Posterior vena cava (tissue), 2 donors: ENCODE data around the gene EHD2. TPM values are rescaled to one million over a fixed set of nuclear protein-coding genes. Genes with fewer than 3 reads are reported as not detected.
A peak's percentile ranks its signal among the peaks of the same experiment; 100 is the strongest.
"Not testable (repeated sequence)": the region's sequence is repeated elsewhere in the genome, so short reads cannot be mapped to it uniquely, and the experiment has no call there.

ENCODE experiments used
- DNase-seq: peaks from one replicate; pipeline ENCODE4 v3.0.0-alpha.2; 2020; ENCODE audit warnings: low spot score
- intact Hi-C, 2 donors: fragments of 100-400 bp; cut with DNase I; formaldehyde crosslinking; loops; one replicate each; pipeline versions ENCODE4 v1.14.1 to v1.14.2; 2022 to 2023
- total RNA-seq, 2 donors: library from RNA; stranded (reverse); fragmentation: NEBNext Ultra II Directional; extraction: Animal tissue kit (Norgen Biotek cat#: 25700); gene quantifications; one replicate each; pipeline ENCODE4 v1.2.1, GENCODE V29; 2021
- donor health status: DM: yes; HTN: yes; CAD: no.
- donor health status: DM: yes; HTN: yes; CAD: no.

Gene EHD2
- total RNA-seq, 2 donors from 2014 or later: 217 to 235 TPM

DNA sequence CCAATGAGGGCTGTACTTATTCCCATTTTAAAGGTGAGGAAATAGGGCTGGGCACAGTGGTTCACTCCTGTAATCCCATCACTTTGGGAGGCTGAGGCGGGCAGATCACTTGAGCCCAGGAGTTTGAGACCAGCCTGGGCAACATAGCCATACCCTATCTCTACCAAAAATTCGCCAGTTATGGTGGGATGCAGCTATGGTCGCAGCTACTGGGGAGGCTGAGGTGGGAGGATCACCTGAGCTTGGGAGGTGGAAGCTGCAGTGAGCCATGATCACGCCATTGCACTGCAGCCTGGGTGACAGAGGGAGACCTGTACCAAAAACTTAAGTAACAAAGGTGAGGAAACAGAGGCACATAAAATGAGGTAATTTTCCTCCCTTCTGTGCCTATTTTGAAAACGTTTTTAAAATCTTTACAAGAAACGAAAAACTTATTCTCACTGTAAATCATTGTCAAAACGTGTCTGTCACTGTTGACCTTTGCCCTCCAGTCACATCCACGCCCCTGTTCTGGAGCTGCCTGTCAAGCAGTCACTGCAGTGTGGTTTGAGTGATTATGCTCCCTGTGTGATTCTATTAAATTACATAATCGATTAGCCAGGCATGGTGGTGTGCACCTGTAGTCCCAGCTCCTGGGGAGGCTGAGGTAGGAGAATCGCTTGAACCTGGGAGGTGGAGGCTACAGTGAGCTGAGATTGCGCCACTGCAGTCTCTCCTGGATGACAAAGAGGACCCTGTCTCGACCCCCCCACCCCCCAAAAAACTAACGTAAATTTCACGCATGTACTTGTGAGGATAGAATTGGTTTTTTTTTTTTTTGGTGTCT, 44.6 kb downstream of the EHD2 start:
- intact Hi-C loops: no loop called here
- DNase-seq: no peak

DNA sequence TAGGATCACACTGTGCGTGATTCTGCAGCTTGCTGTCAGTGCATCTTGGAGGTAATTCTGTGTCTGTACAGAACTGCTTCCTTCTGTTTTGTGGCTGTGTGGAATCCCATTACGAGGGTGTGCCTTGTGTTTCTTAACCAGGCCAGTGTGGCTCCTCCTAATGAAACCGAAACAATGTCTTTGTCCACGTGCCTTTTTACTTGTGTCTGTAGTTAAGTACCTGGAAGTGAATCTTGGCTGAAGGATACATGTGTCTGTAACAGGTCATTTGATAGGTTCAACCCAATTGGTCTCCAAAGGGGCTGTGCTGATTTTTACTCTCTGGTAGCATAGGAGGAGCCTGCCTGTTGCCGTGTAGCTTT, 45.2 kb downstream of the EHD2 start:
- intact Hi-C loops: no loop called here
- no peak for DNase-seq

DNA sequence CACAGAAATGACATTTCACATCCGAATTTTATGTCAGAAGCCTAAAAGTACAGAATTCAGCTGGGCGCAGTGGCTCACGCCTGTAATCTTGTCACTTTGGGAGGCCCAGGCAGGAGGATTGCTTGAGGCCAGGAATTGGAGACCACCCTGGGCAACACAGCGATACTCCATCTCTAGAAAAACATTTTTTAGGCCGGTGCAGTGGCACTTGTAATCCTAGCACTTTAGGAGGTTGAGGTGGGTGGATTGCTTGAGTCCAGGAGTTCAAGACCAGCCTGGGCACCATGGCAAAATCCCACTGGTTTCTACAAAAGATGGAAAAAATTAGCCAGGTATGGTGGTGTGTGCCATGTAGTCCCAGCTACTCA, 47.4 kb downstream of the EHD2 start:
- no peak for DNase-seq
- intact Hi-C loops: no loop called here

DNA sequence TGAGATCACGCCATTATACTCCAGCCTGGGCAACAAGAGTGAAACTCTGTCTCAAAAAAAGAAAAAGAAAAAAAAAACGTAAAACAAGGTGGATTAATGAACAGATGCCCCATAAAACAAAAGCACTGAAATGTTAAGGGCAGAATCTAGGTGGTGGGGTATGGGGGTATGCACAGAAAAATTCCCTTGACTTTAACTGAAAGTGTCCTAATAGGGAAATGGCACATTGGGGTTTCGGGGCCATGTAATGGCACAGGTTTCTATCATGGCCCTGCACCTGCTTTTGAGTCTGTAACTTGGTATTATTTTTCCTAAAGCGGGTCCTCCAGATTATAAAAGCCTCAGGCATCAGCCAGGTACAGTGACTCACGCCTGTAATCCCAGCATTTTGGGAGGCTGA, 48.3 kb downstream of the EHD2 start:
- no peak for DNase-seq
- intact Hi-C loops: no loop called here

DNA sequence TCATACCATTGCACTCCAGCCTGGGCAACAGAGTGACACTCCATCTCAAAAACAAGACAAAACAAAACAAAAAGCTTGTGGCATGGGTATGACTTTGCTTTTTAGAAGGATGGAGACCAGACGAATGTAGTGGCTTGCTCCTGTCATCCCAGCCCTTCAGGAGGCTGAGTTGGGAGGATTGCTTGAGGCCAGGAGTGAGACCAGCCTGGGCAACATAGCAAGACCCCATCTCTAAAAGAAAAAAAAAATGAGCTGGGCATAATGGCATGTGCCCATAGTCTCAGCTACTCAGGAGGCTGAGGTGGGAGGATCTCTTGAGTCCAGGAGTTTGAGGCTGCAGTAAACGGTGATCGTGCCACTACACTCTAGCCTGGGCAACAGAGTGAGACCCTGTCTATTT, 48.9 kb downstream of the EHD2 start:
- DNase-seq: no peak
- intact Hi-C loops: no loop called here

DNA sequence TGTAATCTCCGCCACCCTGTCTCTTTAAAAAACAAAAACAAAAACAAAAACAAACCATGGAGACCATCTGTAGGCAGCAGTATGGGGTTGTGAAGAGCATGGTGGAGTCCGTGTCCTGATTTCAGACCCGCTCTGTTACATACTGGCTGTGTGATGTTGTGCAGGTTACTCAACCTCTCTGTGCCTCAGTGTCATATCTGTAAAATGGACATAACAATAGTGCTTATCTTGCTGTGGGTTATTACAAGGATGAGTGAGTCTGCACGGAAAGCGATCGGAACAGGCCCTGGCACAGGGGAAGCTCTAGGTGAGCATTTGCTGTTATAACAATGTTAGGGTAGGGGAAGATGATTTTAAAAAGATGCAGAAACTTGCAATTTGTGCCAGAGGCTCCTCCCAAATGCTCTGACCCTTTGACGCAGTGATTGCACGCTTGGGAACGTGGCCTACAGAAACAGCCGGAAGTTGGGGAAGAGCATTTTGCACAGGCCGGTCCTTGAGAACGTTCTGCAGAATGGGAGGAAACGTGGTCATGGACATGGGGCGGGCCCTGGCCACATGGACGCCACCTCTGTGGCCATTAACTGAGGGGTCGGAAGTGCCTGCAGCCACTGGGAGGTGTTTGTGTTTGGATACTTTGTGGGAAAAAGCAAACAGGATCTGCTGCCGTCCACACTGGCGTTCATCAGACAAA, 49.5 kb downstream of the EHD2 start:
- no peak for DNase-seq
- intact Hi-C loops: no loop called here

DNA sequence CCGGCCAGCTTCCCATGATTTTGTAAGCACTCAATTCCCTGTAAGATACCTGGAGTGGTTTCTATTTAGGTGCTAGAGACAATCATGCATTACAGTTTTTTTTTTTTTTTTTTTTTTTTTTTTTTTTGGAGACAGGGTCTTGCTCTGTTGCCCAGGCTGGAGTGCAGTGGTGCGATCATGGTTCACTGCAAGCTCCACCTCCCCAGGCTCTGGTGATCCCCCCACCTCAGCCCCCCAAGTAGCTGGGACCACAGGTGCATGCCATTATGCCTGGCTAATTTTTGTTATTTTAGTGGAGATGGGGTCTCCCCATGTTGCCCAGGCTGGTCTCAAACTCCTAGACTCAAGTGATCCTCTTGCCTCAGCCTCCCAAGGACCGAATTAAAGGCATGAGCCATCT, 51.5 kb downstream of the EHD2 start:
- intact Hi-C loops, DNase-seq: not testable (repeated sequence)

DNA sequence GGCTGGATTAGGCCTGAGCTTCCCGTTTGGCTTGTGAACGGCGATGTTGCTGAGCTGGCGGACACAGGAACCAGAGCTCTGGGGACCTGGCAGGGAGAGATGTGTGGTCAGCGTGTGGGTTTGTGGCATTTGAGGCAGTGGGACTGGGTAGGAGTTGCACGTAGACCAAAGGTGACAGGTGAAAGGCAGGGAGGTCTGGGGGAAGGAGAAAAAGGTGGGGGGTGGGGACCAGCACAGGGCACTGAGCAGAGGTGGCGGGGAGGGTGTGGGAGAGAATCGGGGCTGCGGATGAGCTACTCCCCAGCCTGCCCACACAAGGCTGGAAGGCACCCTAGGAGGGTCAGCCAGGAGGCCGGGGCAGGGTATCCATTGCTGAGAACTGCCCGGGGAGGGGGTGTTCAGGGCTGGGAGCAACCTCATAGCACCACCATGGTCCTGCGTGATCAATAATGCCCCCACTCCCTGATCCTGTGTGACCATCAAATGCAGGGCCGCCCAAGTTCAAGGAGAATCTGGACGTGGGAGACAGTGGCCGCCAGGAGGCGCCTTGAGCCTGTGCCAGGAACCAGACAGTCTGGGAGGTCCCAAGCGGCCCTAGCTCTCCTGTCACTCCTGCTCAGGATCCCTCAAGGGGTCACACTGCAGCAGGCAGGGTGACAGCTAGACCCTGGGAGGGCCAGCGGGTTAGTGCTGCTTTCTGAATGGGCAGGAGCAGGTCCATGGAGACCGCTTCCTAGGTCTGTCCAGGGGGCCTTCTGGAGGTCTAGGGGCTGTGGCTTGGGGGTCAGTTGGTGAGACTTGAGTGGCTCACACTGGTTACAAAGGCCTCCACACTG, 52.5 kb downstream of the EHD2 start:
- peak; percentile 91 for DNase-seq
- intact Hi-C loops: no loop called here

DNA sequence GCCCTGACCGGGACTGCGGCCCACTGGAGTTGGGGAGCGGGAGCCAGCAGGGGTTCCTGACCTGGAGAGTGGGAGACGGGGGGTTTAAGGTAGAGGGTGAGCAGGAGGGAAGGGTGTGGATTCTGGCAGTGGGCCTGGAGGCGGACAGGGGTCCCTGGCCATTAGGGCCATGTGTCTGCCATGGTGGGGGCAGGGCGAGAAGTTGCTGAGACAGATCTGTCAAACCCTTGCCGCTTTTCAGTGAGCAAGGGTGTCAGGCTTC, 53.1 kb downstream of the EHD2 start:
- intact Hi-C loops: no loop called here
- DNase-seq: no peak

DNA sequence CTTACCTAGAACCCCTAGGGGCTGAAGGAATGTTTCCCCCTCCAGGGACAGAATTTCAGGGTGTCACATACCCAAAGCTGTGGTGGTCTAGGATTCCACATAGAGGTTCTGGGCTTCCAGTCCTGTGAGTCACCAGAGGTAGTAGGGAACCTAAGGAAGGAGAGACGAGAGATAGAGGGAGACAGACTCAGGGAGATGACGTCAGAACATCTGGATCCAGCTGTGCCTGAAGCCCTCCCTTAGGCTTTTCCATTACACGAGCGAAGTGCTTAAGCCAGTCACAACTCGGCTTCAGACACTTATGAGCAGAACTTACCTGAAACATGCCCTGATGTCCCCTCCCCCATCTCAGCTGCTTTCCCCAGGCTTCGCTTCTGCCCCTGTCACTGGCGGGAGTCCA, 53.4 kb downstream of the EHD2 start:
- DNase-seq: no peak
- intact Hi-C loops: no loop called here

DNA sequence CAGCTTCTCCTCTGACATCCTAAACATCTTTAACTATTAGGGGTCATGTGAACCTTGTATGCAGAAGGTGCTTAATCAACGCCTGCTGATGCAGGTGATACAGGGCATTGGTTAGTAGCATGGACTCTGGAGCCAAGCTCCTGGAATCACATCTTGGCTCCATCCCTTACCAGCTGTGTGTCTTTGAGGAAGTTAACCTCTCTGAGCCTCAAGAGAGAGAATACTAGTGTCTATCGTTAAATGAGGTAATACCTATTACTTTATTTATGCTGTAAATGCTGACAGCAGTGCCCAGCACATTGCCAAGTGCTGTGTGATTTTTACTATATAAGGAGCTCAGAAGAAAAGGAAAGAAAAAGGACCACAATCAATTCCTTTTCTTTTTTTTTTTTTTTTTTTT, 54.1 kb downstream of the EHD2 start:
- DNase-seq: no peak
- intact Hi-C loops: no loop called here

DNA sequence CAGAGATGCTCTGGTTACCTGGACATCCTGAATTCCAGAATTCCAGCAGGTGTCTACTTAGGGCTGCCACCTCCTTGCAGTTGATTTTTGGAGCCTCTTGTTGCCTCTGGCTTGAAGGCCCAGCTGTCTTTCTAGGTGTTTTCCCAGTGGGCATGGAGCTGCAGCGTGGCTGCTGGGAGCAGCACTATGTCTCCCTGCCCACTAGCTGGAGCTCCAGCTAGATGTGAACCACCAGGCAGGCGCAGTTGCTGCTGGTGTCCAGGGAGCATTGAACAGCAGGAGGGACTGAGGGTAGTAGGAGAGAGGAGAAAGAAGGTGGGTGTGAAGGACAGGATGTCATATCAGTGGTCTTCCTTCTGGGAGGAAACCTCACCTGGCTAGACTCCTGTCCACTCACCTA, 55.4 kb downstream of the EHD2 start:
- no peak for DNase-seq
- intact Hi-C loops: no loop called here

DNA sequence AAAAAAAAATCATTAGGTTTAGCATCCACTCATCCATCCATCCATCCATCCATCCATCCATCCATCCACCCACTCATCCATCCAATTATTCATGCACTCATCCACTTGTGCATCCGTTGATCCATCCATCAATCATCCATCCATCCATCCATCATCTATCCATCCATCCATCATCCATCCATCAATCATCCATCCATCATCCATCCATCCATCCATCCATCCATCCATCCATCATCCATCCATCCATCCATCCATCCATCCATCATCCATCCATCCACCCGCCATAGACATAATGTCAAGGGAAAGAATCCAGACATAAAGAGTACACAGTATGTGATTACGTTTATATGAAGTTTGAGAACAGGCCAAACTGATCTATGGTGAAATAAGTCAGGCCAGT, 56.3 kb downstream of the EHD2 start:
- intact Hi-C loops: no loop called here
- DNase-seq: no peak

DNA sequence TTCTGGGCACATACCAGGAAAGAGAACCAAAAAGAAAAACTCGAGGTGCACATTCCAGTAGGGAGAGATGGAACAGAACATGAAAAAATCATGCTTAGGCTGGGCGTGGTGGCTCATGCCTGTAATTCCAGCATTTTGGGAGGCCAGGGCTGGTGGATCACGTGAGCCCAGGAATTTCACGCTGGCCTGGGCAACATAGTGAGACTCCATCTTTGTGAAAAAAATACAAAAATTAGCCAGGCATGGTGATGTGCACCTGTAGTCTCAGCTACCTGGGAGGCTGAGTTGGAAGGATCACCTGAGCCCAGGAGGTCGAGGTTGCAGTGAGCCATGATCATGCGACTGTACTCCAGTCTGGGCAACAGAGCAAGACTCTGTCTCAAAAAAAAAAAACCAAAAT, 58.1 kb downstream of the EHD2 start:
- intact Hi-C loops, DNase-seq: not testable (repeated sequence)

DNA sequence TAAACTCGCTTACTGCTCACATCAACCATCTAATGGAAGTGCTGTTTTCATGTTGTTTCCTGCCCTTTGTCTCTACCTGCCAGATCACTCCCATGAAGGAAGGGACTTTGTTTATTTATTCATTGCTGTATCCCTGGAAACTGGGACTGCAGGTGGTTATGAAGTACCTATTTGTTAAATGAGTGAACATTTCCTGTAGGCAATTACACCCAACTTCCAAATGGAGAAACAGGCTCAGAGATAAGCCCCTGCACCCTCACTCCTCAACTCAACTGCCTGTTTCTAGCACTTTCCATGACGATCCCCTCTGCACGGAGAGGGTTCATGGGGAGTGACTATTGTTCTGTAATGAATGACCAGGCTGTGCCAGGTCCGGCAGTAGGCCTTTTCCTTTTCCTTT, 63.3 kb downstream of the EHD2 start:
- intact Hi-C loops: no loop called here

DNA sequence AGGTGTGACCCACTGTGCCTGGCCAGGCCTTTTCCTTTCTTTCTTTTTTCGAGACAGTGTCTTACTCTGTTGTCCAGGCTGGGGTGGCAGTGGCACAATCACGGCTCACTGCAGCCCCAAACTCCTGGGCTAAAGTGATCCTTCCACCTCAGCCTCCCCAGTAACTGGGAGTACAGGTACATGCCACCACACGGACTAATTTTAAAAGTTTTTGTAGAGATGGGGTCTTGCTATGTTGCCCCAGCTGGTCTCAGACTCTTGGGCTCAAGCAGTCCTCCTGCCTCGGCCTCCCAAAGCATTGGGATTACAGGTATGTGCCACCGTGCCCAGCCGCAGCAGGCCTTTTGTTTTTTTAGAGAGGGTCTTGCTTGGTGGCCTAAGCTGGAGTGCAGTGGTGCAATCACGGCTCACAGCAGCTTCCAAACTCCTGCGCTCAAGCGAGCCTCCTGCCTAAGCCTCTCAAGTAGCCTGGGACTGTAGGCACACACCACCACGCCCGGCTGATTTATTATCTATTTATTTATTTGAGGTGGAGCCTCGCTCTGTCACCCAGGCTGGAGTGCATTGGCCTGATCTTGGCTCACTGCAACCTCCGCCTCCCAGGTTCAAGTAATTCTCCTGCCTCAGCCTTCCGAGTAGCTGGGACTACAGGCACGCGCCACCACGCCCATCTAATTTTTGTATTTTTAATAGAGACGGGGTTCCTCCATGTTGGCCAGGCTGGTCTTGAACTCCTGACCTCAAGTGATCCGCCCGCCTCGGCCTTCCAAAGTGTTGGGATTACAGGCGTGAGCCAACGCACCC, 64.2 kb downstream of the EHD2 start:
- DNase-seq, intact Hi-C loops: not testable (repeated sequence)

More for the DNA sequence above, 63.3 kb downstream of the EHD2 start:
- no peak for DNase-seq

DNA sequence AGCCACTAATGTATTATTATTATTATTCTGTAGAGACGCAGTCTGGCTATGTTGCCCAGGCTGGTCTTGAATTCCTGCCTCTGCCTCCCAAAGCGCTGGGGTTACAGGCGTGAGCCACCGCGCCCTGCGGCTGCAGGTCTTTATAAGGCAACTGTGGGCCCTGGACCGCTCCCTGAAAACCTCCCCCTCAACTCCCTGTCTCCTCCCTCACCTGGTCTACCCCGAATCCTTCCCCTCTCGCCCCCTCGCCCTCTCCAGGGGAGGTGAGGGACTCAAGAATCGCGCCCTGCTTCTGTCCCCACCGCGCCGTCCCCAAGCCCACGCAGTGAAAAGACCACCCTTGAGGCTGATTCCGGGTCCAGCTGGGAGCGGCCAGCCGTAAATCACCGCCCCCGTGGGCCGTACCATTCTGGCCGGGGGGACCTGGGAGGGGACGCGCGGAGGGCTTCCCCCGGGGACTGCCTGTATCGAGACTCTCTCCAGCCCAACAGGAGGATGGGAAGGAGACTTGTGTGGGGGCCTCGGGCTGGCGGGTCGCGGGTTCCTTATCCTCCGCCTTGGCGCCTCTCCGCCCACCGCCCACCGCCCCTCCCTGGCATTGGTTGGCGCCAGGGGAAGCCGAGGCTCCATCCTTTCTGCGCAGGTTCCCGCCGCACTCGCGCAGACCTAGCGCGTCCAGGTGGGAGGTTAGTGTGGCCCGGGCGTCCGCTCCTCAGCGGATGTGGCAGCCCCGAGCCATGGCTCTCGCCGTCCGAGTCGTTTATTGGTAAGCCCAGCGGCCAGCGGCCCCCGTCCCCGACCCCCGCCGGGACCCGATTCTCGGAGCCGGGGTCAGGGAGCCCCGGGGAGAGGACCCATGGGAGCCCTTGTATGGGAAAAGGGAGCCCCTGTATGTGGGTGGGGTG, 65.1 kb downstream of the EHD2 start, which contains the start of gene SELENOW:
Gene SELENOW, plus strand, starts transcription at position 655 of the 905 bp plus-strand sequence. Its CDS starts 83 bp downstream, at position 738.
- DNase-seq: peak; percentile 92
- intact Hi-C loops: no loop called here

DNA sequence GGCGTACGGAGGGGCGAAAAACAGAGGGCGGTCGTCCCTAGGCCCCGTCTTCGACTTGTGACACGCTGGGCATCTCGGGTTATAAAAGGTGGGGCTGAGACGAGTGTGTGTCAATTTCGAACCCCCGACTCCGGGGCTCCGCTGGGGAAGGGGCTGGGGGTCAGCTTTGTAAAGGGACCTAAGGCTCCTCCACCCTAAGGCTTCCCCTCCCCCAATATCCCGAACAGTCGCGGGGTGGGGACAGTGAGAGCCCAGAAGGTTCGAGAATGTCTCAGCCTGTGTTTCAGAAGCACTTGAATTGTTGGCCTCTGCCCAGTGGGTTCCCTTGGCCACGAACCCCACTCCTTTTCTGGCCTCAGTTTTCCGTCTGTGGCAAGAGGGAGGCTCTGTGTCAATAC, 65.7 kb downstream of the EHD2 start:
- intact Hi-C loops: no loop called here
- no peak for DNase-seq
